KMS-11 (cell line): ENCODE data around the gene RDH14.

Experiments
- H2AFZ ChIP-seq: fragments of 200-600 bp; sonication (generic); 2 replicates; pipeline ENCODE4 v1.6.1; 2016; ENCODE audit warnings: antibody characterized with exemption, mixed run types, low read depth
- H3K27ac ChIP-seq: fragments of 200-600 bp; sonication (generic); 2 replicates; pipeline ENCODE4 v1.6.1; 2016; ENCODE audit warnings: mild to moderate bottlenecking, mixed run types
- H3K27me3 ChIP-seq: fragments of 200-600 bp; sonication (generic); 2 replicates; pipeline ENCODE4 v1.6.1; 2017; ENCODE audit warnings: mild to moderate bottlenecking, low read depth, mixed run types, moderate library complexity; ENCODE audit not compliant: insufficient read depth
- H3K36me3 ChIP-seq: fragments of 200-600 bp; sonication (generic); 2 replicates; pipeline ENCODE4 v1.6.1; 2017; ENCODE audit warnings: mild to moderate bottlenecking, mixed run types; ENCODE audit not compliant: insufficient read depth
- H3K4me1 ChIP-seq: fragments of 200-600 bp; sonication (generic); 2 replicates; pipeline ENCODE4 v1.6.1; 2016; ENCODE audit warnings: mild to moderate bottlenecking, low read depth, mixed run types; ENCODE audit not compliant: poor library complexity, severe bottlenecking
- H3K4me2 ChIP-seq: fragments of 200-600 bp; sonication (generic); 2 replicates; pipeline ENCODE4 v1.7.0; 2016; ENCODE audit warnings: mild to moderate bottlenecking, mixed run types
- H3K4me3 ChIP-seq: fragments of 200-600 bp; sonication (generic); IDR thresholded peaks from 2 replicates; pipeline ENCODE4 v1.6.1; 2017; ENCODE audit warnings: low read depth, low read length, mixed read lengths; ENCODE audit not compliant: insufficient read depth
- H3K79me2 ChIP-seq: fragments of 200-600 bp; sonication (generic); 2 replicates; pipeline ENCODE4 v1.6.1; 2016; ENCODE audit warnings: low read depth, mixed run types; ENCODE audit not compliant: insufficient read depth
- H3K9ac ChIP-seq: fragments of 200-600 bp; sonication (generic); 2 replicates; pipeline ENCODE4 v1.6.1; 2016; ENCODE audit warnings: mild to moderate bottlenecking, mixed run types
- H4K20me1 ChIP-seq: fragments of 200-600 bp; sonication (generic); 2 replicates; pipeline ENCODE4 v1.6.1; 2016; ENCODE audit warnings: mild to moderate bottlenecking, mixed run types; ENCODE audit not compliant: insufficient read depth
- TF ChIP-seq, protein P1 (sequence below): fragments of 200-600 bp; sonication (generic); conservative IDR thresholded peaks from 2 replicates; pipeline ENCODE4 v1.6.1; 2017; ENCODE audit warnings: low read depth, mild to moderate bottlenecking, antibody characterized with exemption, low read length, moderate library complexity, mixed read lengths

The RDH14 gene

GRCh38 chr2:18578033-18578432 lies 17.6 kb upstream of the RDH14 start:
- no peaks in the 10 kb centered on the region for H3K4me1 ChIP-seq
- no peaks in the 10 kb centered on the region for H3K36me3 ChIP-seq
- H4K20me1 ChIP-seq = no peaks in the 10 kb centered on the region
- no peaks in the 10 kb centered on the region for H3K27me3 ChIP-seq
- H3K27ac ChIP-seq = no peak overlapping the region
- H3K9ac ChIP-seq = no peak overlapping the region
- H3K79me2 ChIP-seq = no peaks in the 10 kb centered on the region
- no peak overlapping the region for H2AFZ ChIP-seq
- no peak overlapping the region for H3K4me3 ChIP-seq
- no peak overlapping the region for H3K4me2 ChIP-seq
- TF ChIP-seq, protein P1, sequence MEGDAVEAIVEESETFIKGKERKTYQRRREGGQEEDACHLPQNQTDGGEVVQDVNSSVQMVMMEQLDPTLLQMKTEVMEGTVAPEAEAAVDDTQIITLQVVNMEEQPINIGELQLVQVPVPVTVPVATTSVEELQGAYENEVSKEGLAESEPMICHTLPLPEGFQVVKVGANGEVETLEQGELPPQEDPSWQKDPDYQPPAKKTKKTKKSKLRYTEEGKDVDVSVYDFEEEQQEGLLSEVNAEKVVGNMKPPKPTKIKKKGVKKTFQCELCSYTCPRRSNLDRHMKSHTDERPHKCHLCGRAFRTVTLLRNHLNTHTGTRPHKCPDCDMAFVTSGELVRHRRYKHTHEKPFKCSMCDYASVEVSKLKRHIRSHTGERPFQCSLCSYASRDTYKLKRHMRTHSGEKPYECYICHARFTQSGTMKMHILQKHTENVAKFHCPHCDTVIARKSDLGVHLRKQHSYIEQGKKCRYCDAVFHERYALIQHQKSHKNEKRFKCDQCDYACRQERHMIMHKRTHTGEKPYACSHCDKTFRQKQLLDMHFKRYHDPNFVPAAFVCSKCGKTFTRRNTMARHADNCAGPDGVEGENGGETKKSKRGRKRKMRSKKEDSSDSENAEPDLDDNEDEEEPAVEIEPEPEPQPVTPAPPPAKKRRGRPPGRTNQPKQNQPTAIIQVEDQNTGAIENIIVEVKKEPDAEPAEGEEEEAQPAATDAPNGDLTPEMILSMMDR = no peak

DNA sequence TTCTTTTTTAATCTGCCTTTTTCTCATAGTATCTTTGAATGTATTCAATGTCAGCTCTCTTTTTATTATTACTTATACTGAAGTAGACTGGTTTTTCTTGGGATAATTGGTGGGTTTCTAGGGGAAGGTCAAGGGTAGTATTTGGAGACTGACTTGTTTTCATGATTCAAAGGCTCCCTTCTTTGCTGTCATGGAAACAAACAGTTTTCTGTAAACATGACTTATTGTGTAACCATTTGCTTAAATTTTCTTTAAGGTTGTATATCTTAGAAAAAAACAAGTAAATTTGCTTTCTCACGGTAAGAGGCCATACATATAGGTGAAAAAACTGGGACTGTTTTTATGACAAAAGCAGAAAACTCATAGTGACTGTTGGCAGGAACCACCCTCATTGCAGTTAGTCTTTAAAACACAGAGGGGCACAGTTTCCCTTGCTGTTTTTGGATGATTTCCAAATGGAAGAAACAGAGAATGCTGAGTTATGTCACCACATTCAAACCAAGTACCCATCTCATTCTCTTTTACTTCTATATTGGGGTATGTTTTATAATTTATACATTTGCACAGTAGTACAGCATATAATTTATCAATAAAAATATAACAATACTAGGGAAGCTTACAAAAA lies 5.8 kb upstream of the RDH14 start:
- Histone ChIP-seq H3K4me3 (no peak overlapping the region), H3K9ac (no peak overlapping the region), H3K79me2 (no peaks in the 10 kb centered on the region), H3K27ac (no peak overlapping the region), H3K27me3 (no peaks in the 10 kb centered on the region), H3K4me1 (peaks cover 1% of the 10 kb centered on the region), H4K20me1 (no peaks in the 10 kb centered on the region), H3K36me3 (no peaks in the 10 kb centered on the region), H3K4me2 (no peak overlapping the region), H2AFZ (no peak overlapping the region)
- TF ChIP-seq, protein P1 = no peak

DNA sequence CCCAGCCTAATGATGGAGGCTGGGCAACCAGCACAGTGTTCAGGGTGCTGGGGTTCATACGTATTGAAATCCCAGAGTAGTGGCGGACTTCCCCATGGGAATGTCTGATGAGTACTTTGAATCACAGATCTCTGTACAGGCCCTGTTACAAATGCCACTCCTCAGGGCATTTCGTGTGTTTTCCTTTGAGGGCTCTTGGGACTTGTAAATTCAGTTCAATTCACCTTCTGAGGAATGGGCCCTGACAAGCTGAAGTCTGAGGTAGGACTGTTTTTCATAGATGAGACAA lies 288 bp upstream of the RDH14 start:
- H3K36me3 ChIP-seq = no peaks in the 10 kb centered on the region
- H2AFZ ChIP-seq = peak overlapping the region; percentile 89
- H3K4me3 ChIP-seq = peak overlapping the region; percentile 77
- H3K79me2 ChIP-seq = peaks cover 6% of the 10 kb centered on the region; the same call in 1 of the 2 replicates
- H3K4me1 ChIP-seq = peaks cover 18% of the 10 kb centered on the region
- peak overlapping the region; percentile 46 for H3K4me2 ChIP-seq
- no peaks in the 10 kb centered on the region for H3K27me3 ChIP-seq
- no peaks in the 10 kb centered on the region for H4K20me1 ChIP-seq
- H3K27ac ChIP-seq = peak overlapping the region; percentile 89; the same call in 1 of the 2 replicates
- TF ChIP-seq, protein P1 = no peak
- peak overlapping the region; percentile 91 for H3K9ac ChIP-seq

- Histone ChIP-seq H3K4me2 (peak overlapping the region; percentile 74), H3K4me1 (peaks cover 18% of the 10 kb centered on the region), H3K27me3 (no peaks in the 10 kb centered on the region), H4K20me1 (no peaks in the 10 kb centered on the region), H3K79me2 (peaks cover 6% of the 10 kb centered on the region; the same call in 1 of the 2 replicates), H3K27ac (peak overlapping the region; percentile 89), H2AFZ (peak overlapping the region; percentile 89), H3K9ac (peak overlapping the region; percentile 91), H3K36me3 (no peaks in the 10 kb centered on the region), H3K4me3 (no peak overlapping the region)
- TF ChIP-seq, protein P1 = no peak
Measured at GRCh38 chr2:18559531-18560030, 872 bp downstream of the RDH14 start.
